Stimulated activated CD8-positive, alpha-beta memory T cell treated with anti-CD3 and anti-CD28 coated beads, Interleukin-15, amount 100 ng/mL, for 48 hours (primary cell): ENCODE results near the gene MIEF1.

Source experiments
- DNase-seq, 2 donors: peaks; one replicate each; pipeline ENCODE4 v3.0.0-alpha.2; 2020; ENCODE audit warnings: low read depth in 2 of 2

The MIEF1 gene

DNA sequence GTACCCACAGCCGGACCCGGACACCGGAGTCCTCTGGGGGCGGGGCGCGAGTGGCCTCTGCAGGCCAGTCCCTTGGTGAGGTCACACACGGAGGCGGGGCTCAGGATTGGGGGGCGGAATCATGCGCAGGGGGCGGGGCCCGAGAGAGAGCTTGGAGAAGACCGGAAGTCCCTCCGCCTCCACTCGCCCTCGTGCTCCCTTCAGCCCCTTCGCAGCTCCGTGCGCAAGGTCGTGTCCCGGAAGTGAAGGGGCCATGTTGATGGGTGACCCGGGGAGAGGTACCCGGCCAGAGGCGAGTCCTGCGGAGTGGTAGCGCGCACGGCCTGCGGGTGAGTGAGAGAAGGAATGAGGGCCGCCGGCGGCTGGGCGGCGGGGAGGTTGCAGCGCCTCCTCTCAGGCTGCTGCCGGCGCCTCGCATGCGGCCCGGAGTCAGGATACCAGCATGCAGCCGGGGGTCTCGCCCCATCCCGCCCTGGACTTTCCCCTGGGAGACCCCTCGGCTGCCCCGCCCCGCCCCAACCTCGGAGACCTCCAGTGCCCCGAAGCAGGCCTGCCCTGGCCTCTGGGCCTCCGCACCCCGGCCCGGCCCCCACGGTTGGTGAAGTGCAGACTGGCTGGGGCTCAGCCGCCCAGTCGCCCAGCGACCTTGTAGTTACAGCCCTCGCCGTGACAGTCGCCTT is at the start of gene MIEF1:
TSS of gene MIEF1 (plus strand) at position 182 of the 680 bp plus-strand sequence. CDS start 9,005 bp downstream, outside the sequence.
- DNase-seq = peak; percentile 91 to 93

- DNase-seq = no peak
These were observed 49.4 kb upstream of the MIEF1 start for GRCh38 chr22:39452740-39453040.

- DNase-seq = no peak
These were observed 48.2 kb upstream of the MIEF1 start for GRCh38 chr22:39453765-39454378.

- no peak for DNase-seq
These were observed 47.7 kb upstream of the MIEF1 start for GRCh38 chr22:39454385-39454871.

- no peak for DNase-seq
These were observed 45.4 kb upstream of the MIEF1 start, which contains the start of gene MGAT3 for GRCh38 chr22:39456522-39457197. MGAT3 (plus strand) TSS chr22:39457012; CDS start chr22:39487348, 30,336 bp downstream.

GRCh38 chr22:39457198-39457555 is 44.9 kb upstream of the MIEF1 start:
- DNase-seq = no peak

DNA sequence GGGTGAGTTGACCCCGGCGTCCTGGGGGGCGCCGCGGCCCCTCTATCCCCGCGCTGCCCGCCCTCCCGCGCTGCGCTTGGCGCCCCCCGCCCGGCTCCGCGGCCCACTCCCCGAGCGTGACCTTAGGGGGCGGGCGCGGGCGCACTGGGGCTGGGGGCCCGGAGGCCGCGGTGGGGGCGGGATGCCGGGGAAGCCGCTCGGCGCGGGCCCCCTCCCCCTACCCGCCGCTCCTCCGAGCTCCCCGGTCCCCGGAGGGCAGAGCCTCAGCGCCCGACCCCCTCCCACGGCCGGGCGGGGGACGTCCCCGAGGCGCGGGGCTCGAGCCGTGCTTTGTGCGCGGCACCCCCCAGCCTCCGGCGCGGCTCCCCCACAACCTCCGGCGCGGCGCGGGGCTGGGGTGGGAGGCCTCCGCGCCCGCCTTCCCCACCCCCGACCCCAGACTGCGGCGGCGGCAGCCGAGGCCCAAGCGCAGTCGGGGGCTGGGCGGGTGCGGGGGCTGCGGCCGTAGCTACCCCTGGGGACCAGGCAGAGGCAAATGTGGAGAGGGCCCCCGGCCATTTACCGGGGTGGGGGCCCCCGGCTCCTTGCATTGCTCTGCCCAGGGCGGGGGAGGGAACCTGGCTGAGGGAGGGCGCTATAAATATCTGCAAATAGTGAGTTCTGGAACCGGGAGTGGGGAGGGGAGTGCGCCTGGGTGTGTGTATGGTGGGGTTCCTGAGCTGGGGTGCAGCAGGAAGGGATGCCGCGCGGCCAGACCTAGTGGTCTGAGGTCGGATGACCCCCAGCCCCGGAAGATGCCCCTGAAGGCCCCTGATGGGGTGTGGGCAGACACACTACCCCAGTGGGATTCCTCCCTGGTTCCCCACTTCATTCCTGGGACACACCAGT is 44.3 kb upstream of the MIEF1 start:
- DNase-seq = no peak

GRCh38 chr22:39458444-39459083 is 43.5 kb upstream of the MIEF1 start:
- DNase-seq = no peak

DNA sequence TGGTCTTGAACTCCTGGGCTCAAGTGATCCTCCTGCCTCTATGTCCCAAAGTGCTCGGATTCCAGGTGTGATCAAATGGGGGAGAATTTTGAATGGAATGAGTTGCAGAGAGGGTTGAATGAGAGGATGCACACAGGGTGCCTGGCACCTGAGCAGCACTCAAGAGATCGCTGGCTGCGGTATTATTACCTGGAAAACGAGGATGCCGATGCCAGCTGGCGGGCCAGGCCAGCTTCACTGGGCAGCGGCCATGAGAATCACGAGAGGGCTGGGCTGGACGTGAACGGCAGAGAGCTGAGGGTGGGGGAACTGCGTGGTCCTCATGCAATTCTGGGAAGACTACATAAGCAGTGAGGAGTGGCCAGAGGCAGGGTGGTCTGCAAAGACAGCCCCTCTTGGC is 42.4 kb upstream of the MIEF1 start:
- DNase-seq = no peak

GRCh38 chr22:39462443-39463221 is 39.5 kb upstream of the MIEF1 start:
- DNase-seq = no peak

DNA sequence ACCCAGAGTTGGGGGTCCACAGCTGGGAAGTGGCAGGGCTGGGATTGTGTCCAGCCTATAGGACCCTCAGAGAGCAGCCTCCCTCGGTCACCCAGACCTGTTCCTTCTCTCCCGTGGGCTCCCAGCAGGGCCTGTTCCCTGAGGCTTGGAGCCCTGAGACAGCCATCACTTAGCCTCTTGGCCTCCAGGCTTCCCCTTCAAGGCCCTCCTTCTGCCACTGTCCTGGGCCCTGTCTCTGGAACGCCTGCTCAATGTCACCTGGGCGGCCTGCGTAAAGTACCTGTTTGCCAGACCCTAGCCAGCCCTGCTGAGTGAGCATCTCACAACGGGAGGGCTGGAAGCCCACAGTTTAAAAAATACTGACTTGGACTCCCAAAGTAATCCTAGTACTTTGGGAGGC is 38.8 kb upstream of the MIEF1 start:
- no peak for DNase-seq

- DNase-seq = no peak
These were observed 38.1 kb upstream of the MIEF1 start for GRCh38 chr22:39463931-39464390.

DNA sequence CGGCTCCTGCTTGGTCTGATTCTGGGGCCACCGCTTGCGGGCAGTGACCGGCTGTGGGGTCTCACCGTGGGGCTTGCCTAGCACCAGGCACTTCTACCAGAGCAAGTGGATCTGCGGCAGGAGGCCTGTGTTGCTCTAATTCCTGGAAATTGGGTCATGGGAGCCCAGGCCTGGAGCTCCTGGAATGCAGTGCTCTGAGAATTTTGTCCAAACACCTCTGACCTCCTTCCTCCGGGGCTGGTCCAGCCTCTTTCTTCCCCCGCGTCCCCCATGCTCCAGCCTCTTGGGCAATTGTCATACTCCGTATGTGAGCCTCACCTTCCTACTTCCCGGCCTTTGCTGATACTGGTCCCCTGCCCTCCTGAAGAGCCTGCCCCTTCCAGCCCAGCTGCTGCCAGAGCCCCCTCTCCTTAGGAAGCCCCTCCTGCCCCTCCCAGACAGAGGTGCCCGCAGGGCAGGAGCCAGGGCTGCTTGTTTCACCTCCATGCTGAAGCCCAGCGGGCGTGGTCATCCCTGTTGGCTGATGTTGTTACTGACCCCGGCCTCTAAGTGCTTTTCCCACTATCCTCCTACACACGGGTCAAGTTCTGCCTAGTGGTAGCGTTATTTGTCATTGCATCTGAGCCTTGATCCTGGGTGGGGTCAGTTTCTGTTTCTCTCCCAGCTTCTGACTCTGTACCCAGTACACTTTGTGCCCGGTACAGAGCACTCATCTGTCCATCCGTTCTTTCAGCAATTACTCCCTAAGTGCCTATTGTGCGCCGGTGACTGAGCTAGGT is 35.7 kb upstream of the MIEF1 start:
- no peak for DNase-seq

DNA sequence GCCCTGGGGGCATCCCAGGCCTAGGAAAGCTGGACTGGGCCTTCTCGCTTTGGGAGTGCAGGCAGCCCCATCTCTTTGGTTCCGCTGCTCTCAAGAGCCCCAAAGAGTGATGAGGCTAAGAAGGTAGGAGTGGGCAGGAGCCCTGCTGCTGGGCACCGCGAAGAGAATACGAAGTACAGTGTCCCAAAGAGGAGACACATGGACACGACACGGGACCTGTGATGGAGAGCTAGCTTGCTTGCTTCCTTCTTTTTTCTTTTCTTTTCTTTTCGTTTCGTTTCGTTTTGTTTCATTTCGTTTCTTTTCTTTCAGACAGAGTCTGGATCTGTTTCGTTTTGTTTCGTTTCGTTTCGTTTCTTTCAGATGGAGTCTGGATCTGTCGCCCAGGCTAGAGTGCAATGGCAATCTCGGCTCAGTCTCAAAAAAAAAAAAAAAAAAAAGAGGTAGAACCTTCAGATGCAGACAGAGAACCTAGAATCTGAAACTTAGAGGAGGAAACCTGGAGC is 34.6 kb upstream of the MIEF1 start:
- DNase-seq = no peak

DNA sequence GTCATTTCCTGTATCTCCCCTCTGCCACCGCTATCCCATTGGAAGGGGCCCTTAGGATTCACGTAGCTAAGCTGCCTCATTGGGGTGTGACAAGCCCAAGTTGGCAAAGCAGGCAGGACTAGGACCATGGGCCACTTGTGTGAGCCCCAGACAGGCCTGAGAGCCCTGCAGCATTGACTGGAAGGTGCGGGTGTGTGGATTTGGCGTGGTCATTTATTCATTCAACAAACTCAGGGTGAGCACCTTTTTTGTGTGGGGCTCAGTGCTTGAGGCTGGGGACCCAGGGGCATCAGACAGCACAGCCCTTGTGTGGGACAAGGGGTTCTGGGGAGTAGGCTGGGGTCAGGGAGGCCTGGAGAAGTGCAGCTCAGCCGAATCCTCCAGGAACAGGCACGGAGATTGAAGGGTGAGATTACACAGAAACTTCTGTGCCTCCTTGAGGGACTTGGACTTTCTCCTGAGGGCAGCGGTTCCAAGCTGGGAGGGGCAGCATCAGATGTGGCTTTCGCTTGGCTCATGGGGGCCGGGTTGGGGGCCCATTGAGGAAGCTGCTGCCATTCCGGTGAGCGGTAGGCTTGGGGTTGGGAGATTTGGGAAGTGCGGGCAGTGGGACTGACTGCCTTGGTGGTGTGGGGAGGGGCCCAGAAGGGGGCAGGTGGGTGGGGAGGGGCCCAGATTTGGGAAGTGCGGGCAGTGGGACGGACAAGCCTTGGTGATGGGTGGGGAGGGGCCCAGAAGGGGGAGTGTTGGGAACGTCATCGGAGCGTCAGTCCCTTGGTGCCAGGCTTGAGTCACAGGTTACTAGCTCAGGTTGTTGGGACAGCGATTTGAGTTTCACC is 33.4 kb upstream of the MIEF1 start:
- no peak for DNase-seq

DNA sequence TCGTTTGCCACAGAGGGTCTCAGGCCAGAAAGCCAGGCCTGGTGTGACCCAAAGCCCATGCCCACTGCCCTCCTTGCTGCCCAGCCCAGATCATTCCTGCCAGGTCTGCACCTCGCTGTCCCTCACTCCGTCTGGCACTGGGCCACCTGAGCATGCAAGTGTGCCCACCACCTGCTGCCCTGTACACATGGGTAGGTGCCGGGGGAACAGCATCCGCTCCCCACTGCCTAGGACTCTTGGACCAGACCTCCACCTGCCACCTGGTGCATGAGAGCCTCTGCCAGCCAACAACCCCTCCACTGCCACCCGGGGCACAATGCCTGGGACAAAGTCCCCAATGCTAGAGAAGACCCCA is 32.8 kb upstream of the MIEF1 start:
- DNase-seq = no peak

GRCh38 chr22:39469681-39470450 is 32.2 kb upstream of the MIEF1 start:
- no peak for DNase-seq
